Neural progenitor cell (in vitro differentiated cells): ENCODE measurements around the gene TRIM75. TPM values are rescaled to one million over a fixed set of nuclear protein-coding genes. Genes with fewer than 3 reads are reported as not detected.

Source experiments
- DNase-seq: peaks from one replicate; pipeline ENCODE4 v3.0.0-alpha.2; 2016; ENCODE audit warnings: low spot score
- H2AFZ ChIP-seq: fragments of 200-600 bp; sonication (generic); replicated peaks from 2 replicates; pipeline ENCODE4 v1.6.1; 2016; ENCODE audit warnings: antibody characterized with exemption
- H3F3A ChIP-seq: fragments of 200-600 bp; sonication (generic); 2 replicates; pipeline ENCODE4 v1.6.1; 2016; ENCODE audit warnings: antibody characterized with exemption, low read depth
- H3K27ac ChIP-seq: fragments of 200-600 bp; sonication (generic); 2 replicates; pipeline ENCODE4 v1.5.1; 2016; ENCODE audit warnings: mild to moderate bottlenecking
- H3K27me3 ChIP-seq: fragments of 200-600 bp; sonication (generic); 2 replicates; pipeline ENCODE4 v1.6.1; 2016; ENCODE audit warnings: mild to moderate bottlenecking, moderate library complexity
- H3K36me3 ChIP-seq: fragments of 200-600 bp; sonication (generic); 2 replicates; pipeline ENCODE4 v1.5.1; 2016
- H3K4me1 ChIP-seq: fragments of 200-600 bp; sonication (generic); 2 replicates; pipeline ENCODE4 v1.6.1; 2016; ENCODE audit warnings: mixed run types
- H3K4me2 ChIP-seq: fragments of 200-600 bp; sonication (generic); 2 replicates; pipeline ENCODE4 v1.6.1; 2016
- H3K4me3 ChIP-seq: fragments of 200-600 bp; sonication (generic); 2 replicates; pipeline ENCODE4 v1.5.1; 2016
- H3K79me2 ChIP-seq: fragments of 200-600 bp; sonication (generic); 2 replicates; pipeline ENCODE4 v1.6.1; 2016; ENCODE audit warnings: low read depth
- H3K9ac ChIP-seq: fragments of 200-600 bp; sonication (generic); 2 replicates; pipeline ENCODE4 v1.6.1; 2016
- H3K9me3 ChIP-seq: fragments of 200-600 bp; sonication (generic); 2 replicates; pipeline ENCODE4 v1.5.1; 2016; ENCODE audit warnings: low read depth
- H4K20me1 ChIP-seq: fragments of 200-600 bp; sonication (generic); 2 replicates; pipeline ENCODE4 v1.6.1; 2016; ENCODE audit warnings: low read depth
- H3K27ac Mint-ChIP-seq: 3 replicates; pipeline ENCODE4 v1.8.0; 2021; ENCODE audit warnings: mixed read lengths
- H3K27me3 Mint-ChIP-seq: 2 replicates; pipeline ENCODE4 v1.8.0; 2022; ENCODE audit warnings: low read depth, mild to moderate bottlenecking, inconsistent platforms, moderate library complexity, mixed read lengths; ENCODE audit not compliant: insufficient read depth
- H3K36me3 Mint-ChIP-seq: 3 replicates; pipeline ENCODE4 v1.8.0; 2021; ENCODE audit warnings: mixed read lengths
- H3K4me1 Mint-ChIP-seq: 3 replicates; pipeline ENCODE4 v1.8.0; 2021; ENCODE audit warnings: mixed read lengths
- H3K4me3 Mint-ChIP-seq: 3 replicates; pipeline ENCODE4 v1.8.0; 2021; ENCODE audit warnings: mild to moderate bottlenecking, moderate library complexity, mixed read lengths
- H3K9me3 Mint-ChIP-seq: 3 replicates; pipeline ENCODE4 v1.8.0; 2020; ENCODE audit warnings: mixed read lengths
- CTCF ChIP-seq: fragments of 200-600 bp; sonication (generic); IDR thresholded peaks from 2 replicates; pipeline ENCODE4 v1.5.1; 2017; ENCODE audit warnings: antibody characterized with exemption, mild to moderate bottlenecking
- EZH2 ChIP-seq: fragments of 200-600 bp; sonication (generic); IDR thresholded peaks from 2 replicates; pipeline ENCODE4 v1.6.1; 2017; ENCODE audit warnings: antibody characterized with exemption, mild to moderate bottlenecking, moderate library complexity
- EZH2phosphoT487 ChIP-seq: fragments of 200-600 bp; sonication (generic); IDR thresholded peaks from 2 replicates; pipeline ENCODE4 v1.6.1; 2017; ENCODE audit warnings: antibody characterized with exemption
- total RNA-seq: library from RNA; depleted of rRNA; stranded (reverse); fragments of >200 nt; gene quantifications from 2 replicates; pipeline ENCODE4 v1.2.3, GENCODE V29; 2015; ENCODE audit warnings: low replicate concordance

TRIM75 gene
- total RNA-seq, 1 donor from 2014 or later, result not detected

GRCh38 chr4:165052627-165053026, 1.0 kb upstream of the TRIM75 start:
- TF ChIP-seq EZH2 (no peak), EZH2phosphoT487 (no peak), CTCF (no peak)

GRCh38 chr4:165055601-165056000, 1.9 kb downstream of the TRIM75 start:
- no peaks in the 10 kb centered on the region for H4K20me1 ChIP-seq
- H3K27ac ChIP-seq, result no peak overlapping the region
- no peak overlapping the region for H3K4me2 ChIP-seq
- no peaks in the 10 kb centered on the region for H3K36me3 ChIP-seq
- H3K9me3 ChIP-seq, result no peaks in the 10 kb centered on the region
- no peak overlapping the region for H2AFZ ChIP-seq
- H3K4me3 Mint-ChIP-seq, result no peak overlapping the region
- no peak for DNase-seq
- no peak overlapping the region for H3K4me3 ChIP-seq
- no peaks in the 10 kb centered on the region for H3K27me3 ChIP-seq
- no peaks in the 10 kb centered on the region for H3F3A ChIP-seq
- peaks cover 2% of the 10 kb centered on the region for H3K27me3 Mint-ChIP-seq
- no peaks in the 10 kb centered on the region for H3K9me3 Mint-ChIP-seq
- no peak overlapping the region for H3K9ac ChIP-seq
- H3K79me2 ChIP-seq, result no peaks in the 10 kb centered on the region
- no peak for TF ChIP-seq EZH2phosphoT487
- no peak for TF ChIP-seq EZH2
- no peak overlapping the region for H3K27ac Mint-ChIP-seq
- H3K36me3 Mint-ChIP-seq, result no peaks in the 10 kb centered on the region
- H3K4me1 Mint-ChIP-seq, result peaks cover 4% of the 10 kb centered on the region
- H3K4me1 ChIP-seq, result no peaks in the 10 kb centered on the region

More at GRCh38 chr4:165052627-165053026, 1.0 kb upstream of the TRIM75 start:
- no peaks in the 10 kb centered on the region for H3F3A ChIP-seq
- Mint-ChIP-seq H3K4me1 (peaks cover 4% of the 10 kb centered on the region), H3K27ac (no peak overlapping the region), H3K36me3 (no peaks in the 10 kb centered on the region), H3K27me3 (peaks cover 4% of the 10 kb centered on the region), H3K9me3 (no peaks in the 10 kb centered on the region), H3K4me3 (no peak overlapping the region)
- H4K20me1 ChIP-seq, result no peaks in the 10 kb centered on the region
- DNase-seq, result no peak
- H3K9me3 ChIP-seq, result no peaks in the 10 kb centered on the region
- H3K79me2 ChIP-seq, result no peaks in the 10 kb centered on the region
- H3K4me1 ChIP-seq, result peaks cover 4% of the 10 kb centered on the region
- H3K27ac ChIP-seq, result no peak overlapping the region
- H3K4me2 ChIP-seq, result no peak overlapping the region
- H3K4me3 ChIP-seq, result no peak overlapping the region
- H2AFZ ChIP-seq, result no peak overlapping the region
- H3K27me3 ChIP-seq, result no peaks in the 10 kb centered on the region
- no peak overlapping the region for H3K9ac ChIP-seq
- no peaks in the 10 kb centered on the region for H3K36me3 ChIP-seq

- no peak for DNase-seq
- Mint-ChIP-seq H3K27ac (no peak overlapping the region), H3K4me1 (no peaks in the 10 kb centered on the region), H3K9me3 (no peaks in the 10 kb centered on the region), H3K36me3 (no peaks in the 10 kb centered on the region), H3K27me3 (peaks cover 2% of the 10 kb centered on the region), H3K4me3 (no peak overlapping the region)
- Histone ChIP-seq H3K4me3 (no peak overlapping the region), H3K9ac (no peak overlapping the region), H3K4me2 (no peak overlapping the region), H3K36me3 (no peaks in the 10 kb centered on the region), H3K4me1 (no peaks in the 10 kb centered on the region), H3F3A (no peaks in the 10 kb centered on the region), H3K27me3 (no peaks in the 10 kb centered on the region), H3K79me2 (no peaks in the 10 kb centered on the region), H3K9me3 (no peaks in the 10 kb centered on the region), H3K27ac (no peak overlapping the region), H2AFZ (no peak overlapping the region), H4K20me1 (no peaks in the 10 kb centered on the region)
- no peak for TF ChIP-seq CTCF
- no peak for TF ChIP-seq EZH2
- no peak for TF ChIP-seq EZH2phosphoT487
These were observed 5.0 kb downstream of the TRIM75 start for GRCh38 chr4:165058666-165059065.

GRCh38 chr4:165059386-165059785, 5.7 kb downstream of the TRIM75 start:
- H3K4me3 ChIP-seq, result no peak overlapping the region
- no peak overlapping the region for H3K4me3 Mint-ChIP-seq

More at GRCh38 chr4:165059386-165059785, 5.7 kb downstream of the TRIM75 start:
- no peaks in the 10 kb centered on the region for H3K9me3 ChIP-seq
- TF ChIP-seq EZH2 (no peak), CTCF (no peak), EZH2phosphoT487 (no peak)
- H4K20me1 ChIP-seq, result no peaks in the 10 kb centered on the region
- no peaks in the 10 kb centered on the region for H3K27me3 ChIP-seq
- Mint-ChIP-seq H3K36me3 (no peaks in the 10 kb centered on the region), H3K9me3 (no peaks in the 10 kb centered on the region), H3K4me1 (no peaks in the 10 kb centered on the region), H3K27me3 (peaks cover 2% of the 10 kb centered on the region), H3K27ac (no peak overlapping the region)
- H3K4me1 ChIP-seq, result no peaks in the 10 kb centered on the region
- no peak overlapping the region for H3K4me2 ChIP-seq
- H3K79me2 ChIP-seq, result no peaks in the 10 kb centered on the region
- no peak overlapping the region for H3K9ac ChIP-seq
- DNase-seq, result no peak
- H3K27ac ChIP-seq, result no peak overlapping the region
- H3F3A ChIP-seq, result no peaks in the 10 kb centered on the region
- H2AFZ ChIP-seq, result no peak overlapping the region
- no peaks in the 10 kb centered on the region for H3K36me3 ChIP-seq
